C4-2B (cell line): ENCODE results near the gene RIN1.

Experiments
- H3K27ac ChIP-seq: fragments of 450-650 bp; 2 replicates; pipeline ENCODE4 v1.5.1; 2017
- ZFX ChIP-seq: fragments of 450-650 bp; IDR thresholded peaks from 2 replicates; pipeline ENCODE4 v1.6.1; 2017
- TF ChIP-seq, protein P1 (sequence below): fragments of 450-650 bp; conservative IDR thresholded peaks from 2 replicates; pipeline ENCODE4 v1.5.1; 2017; ENCODE audit warnings: mild to moderate bottlenecking

Gene RIN1

DNA sequence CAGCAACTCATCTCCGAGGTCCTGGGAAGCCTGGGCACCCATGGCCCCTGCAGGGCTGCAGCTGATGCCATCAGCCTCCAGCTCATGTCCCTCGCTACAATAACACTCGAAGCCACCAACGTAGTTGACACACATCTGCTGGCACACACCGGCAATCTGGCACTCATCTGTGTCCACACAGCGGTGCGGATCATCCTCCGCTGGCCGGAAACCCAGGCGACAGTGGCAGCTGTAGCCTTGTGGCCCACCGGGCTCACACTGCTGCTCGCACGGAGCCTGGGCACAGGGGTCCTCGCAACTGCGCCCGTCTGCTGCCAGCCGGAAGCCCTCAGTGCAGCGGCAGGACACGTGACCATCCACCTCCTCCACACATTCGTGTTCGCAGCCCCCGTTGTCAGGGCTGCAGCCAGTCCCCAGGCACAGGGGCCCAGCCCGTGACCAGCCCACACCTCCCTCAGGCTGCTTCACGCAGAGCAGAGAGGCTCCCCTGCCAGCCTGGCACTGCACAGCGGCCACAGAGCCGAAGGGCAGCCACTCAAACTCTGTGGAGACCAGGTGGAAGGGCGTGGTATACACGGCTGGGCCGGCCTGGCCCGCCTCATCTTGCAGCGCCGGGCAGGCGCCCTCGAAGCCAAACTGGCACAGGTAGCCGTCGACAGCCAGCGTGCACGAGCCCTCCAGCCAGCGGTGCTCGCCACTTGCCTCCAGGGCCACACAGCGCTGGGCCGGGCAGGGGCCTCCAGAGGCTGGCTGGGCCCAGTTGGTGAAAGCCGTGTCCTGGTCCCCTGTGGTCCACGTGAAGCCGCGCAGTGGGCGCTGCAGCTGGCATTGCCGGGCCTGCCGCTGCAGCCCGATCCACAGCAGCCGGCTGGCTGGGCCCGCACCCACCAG, 20.1 kb downstream of the RIN1 start:
- H3K27ac ChIP-seq, result no peak overlapping the region
- TF ChIP-seq, protein P1, sequence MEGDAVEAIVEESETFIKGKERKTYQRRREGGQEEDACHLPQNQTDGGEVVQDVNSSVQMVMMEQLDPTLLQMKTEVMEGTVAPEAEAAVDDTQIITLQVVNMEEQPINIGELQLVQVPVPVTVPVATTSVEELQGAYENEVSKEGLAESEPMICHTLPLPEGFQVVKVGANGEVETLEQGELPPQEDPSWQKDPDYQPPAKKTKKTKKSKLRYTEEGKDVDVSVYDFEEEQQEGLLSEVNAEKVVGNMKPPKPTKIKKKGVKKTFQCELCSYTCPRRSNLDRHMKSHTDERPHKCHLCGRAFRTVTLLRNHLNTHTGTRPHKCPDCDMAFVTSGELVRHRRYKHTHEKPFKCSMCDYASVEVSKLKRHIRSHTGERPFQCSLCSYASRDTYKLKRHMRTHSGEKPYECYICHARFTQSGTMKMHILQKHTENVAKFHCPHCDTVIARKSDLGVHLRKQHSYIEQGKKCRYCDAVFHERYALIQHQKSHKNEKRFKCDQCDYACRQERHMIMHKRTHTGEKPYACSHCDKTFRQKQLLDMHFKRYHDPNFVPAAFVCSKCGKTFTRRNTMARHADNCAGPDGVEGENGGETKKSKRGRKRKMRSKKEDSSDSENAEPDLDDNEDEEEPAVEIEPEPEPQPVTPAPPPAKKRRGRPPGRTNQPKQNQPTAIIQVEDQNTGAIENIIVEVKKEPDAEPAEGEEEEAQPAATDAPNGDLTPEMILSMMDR, result no peak
- TF ChIP-seq ZFX, result no peak

- H3K27ac ChIP-seq, result no peak overlapping the region
- no peak for TF ChIP-seq ZFX
- TF ChIP-seq, protein P1, result no peak
Observed at GRCh38 chr11:66315498-66315885, 20.7 kb downstream of the RIN1 start.

GRCh38 chr11:66314561-66315497, 21.4 kb downstream of the RIN1 start:
- TF ChIP-seq, protein P1, result no peak
- TF ChIP-seq ZFX, result no peak
- H3K27ac ChIP-seq, result no peak overlapping the region

GRCh38 chr11:66314186-66314501, 22.1 kb downstream of the RIN1 start:
- H3K27ac ChIP-seq, result no peak overlapping the region
- no peak for TF ChIP-seq ZFX
- TF ChIP-seq, protein P1, result no peak

- TF ChIP-seq ZFX, result no peak
- TF ChIP-seq, protein P1, result no peak
- H3K27ac ChIP-seq, result peak overlapping the region; percentile 23
Observed at GRCh38 chr11:66313321-66314185, 22.7 kb downstream of the RIN1 start.

DNA sequence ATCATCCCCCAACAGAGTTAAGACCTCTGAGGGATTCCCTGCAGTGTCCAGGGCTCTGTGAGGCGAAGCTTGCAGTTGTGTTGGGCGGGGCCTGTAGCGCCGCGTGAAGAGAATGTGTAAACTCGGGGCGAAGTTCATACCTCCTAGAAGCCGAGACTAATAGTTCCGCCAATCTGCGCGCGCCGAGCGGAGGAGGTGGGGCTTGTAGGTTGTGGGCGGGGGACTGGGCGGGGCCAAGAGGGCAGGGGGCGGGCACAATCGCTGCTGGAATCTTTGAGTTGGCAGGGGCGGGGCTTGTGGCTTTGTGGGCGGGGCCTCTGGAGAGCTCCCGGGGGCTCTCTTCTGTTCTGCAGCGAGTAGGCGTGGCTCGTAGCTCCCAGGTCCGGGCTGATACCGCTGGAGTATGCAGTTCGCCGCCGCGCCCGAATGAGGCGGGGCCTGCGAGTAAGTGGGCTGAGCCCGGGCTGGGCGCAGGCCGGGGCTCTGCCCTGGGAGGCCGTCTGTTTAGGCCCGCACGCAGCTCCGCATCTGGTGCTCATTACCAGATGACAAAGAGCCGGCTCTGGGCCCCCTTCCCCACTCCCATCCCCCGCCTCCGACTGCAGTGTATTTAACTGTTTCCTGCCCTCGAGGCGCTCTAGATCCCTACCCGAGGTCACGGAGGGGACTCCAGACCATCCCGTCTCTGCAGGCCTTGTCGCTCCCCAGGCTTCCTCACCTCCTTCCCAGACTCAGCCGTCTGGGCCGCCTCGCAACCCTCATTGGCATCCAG, 23.5 kb downstream of the RIN1 start:
- peak overlapping the region; percentile 48 for H3K27ac ChIP-seq
- TF ChIP-seq, protein P1, result no peak
- TF ChIP-seq ZFX, result no peak
